ENCODE results near the gene CFAP61.

Gene CFAP61

DNA sequence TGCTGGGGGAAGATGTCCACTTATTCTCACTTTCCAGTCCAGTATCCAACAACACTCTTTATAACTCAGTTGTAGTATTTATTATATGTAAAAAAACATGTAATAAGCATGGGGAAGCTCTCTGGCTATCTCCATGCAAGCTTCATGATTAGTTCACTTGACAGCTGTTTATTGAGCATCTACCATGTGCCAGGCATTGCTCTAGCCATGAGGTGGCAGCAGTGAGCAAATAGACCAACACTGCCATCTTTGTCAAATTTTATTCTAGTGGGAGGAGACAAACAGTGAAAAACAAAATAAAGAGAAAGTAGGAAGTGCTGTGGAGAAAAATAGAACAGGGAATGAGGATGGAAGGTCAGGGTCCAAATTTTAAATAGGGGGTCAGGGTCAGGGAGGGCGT, 131.8 kb downstream of the CFAP61 start:
- DNase-seq: peak in 1 of 2 donors; percentile 9

DNA sequence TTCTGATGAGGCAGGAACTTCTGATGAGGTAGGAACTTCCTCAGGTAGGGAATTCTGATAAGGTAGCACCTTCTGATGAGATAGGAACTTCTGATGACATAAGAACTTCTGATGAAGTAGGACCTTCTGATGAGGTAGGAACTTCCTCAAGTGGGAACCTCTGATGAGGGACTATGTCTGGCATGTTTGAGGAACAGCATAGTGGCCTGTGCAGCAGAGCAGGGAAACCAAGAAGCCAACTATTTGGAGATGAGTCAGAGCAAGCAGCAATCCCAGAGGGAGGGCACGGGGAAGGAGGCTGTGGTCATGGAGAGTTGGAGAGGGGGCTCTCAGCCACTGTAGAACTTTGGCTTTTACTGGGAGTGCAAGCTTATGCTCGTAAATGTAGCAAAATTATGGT, 132.4 kb downstream of the CFAP61 start:
- no peak for DNase-seq

- no peak for DNase-seq
Observed at GRCh38 chr20:20188647-20189046, 136.3 kb downstream of the CFAP61 start.

DNA sequence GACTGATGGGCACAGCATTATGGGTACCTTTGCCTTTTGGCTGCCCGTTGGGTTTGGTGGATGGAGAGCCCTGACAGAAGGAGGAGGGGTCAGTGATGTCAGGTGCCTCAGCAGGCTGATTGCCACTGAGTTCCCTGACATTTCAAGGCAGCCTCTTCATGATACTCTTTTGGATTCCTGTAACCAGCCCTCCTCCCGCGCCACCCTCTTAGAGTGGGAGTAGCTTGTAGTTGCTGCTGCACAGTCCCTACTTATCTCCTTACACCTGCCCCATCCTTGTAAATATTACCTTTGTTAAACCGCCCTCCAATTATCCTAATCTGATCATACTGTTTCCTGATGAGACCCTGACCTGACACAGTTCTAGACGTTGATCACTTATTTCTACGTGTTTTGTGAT, 140.0 kb downstream of the CFAP61 start:
- no peak for DNase-seq

DNA sequence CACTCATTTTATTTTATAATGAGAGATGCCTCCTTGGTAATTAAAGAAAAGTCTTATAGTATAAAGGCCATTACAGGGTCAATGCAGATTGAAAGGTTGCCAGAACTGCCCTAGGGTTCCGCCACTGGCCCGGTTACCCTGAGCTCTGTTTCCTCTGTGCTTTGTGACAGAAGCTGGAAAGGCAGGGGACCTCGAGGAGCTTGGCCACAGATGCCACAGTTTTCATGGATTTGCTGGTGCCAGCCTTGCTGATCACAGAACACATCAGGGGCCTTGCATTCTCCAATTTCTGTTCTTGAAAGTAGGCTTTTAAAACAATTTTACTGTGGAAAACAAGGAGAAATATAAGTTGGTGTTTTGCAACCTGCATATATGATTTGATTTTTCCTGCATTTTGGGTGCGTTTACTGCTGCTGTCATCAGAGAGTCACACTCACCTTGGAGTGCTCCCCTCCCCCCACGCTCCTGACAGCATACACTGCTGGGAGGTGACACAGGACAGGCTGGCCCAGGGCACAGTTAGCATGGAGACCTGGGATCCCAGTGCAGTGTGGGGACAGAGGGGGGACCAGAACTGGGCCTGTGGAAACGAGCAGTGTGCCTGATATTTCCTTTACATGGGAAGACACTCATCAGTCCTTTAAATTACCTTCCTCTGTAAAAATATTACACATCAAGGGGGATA, 142.8 kb downstream of the CFAP61 start:
- no peak for DNase-seq

DNA sequence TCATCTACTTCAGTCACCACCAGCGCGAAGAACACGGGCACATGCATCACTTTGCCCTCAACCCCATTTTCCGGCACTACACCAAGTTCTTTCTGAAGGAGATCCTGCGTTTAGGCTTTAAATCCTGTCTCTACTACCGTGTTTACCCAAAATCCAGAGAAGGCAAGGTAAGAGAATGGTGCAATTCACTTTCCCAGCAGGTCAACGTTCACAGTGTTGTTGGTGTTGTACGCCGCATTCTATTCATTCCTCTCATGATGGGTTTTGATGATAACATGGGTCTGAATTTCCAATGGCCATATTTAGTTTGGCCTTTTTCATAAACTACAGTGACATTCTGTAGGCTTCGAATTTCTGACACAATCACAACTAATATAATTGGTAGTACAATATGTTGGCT, 144.3 kb downstream of the CFAP61 start:
- no peak for DNase-seq

- DNase-seq: no peak
Observed at GRCh38 chr20:20198011-20198410, 145.7 kb downstream of the CFAP61 start.

DNA sequence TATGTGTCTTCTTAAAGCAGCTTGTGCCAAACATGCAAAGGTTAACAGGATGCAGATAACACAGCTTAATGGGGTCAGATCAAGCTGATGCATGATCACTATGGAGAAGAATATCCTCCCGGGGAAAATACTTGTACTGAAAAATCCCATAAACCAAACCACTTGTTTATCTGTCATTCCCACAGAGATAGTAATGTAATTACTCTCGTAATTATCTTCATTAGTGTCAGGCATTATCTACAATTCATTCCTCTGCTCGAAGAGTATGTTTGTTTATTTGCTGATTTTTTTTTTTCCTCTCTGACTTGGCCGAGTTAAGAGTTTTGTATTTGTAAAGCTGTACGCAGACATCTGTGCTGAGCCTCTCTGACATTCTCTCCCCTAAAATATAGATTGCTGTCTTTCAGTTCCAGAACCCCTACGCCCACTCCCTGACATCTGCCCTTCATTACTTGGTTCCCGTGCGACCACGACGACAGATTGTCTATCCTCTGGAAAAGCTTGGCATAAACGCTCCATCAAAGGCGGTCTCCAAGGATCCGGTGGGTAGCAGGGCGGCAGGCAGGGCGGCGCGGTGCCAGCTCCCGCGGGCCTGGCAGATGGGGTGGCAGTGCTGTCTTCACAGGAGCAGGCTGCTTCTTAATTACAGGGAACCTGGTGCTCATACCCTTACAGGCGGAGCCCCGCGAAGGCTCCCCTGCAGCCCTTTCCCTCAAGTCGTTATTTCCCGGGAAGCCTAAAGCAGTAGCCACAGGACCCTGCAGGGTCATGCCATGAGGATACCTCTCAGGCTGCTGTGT, 147.2 kb downstream of the CFAP61 start:
- no peak for DNase-seq

- DNase-seq: no peak
Observed at GRCh38 chr20:20201124-20201523, 148.8 kb downstream of the CFAP61 start.

DNA sequence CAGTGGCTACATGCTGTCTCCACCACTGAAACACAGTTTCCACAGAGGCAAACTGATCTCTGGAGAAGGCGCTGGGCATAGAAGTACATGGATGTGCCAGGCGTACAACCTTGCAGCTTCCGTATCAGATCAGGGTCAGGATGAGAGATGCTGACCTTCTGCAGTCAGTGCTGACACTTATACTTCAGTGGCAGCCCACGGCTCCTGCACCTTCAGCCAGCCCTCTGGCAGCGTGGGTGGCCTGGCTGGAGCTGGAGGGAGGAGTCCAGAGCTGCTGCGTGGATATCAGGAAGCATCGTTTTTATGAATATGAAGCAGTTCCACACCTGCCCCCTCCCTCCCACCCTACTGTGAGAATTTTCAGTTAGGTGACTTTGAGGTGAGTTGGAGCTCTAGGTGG, 149.3 kb downstream of the CFAP61 start:
- DNase-seq: no peak

DNA sequence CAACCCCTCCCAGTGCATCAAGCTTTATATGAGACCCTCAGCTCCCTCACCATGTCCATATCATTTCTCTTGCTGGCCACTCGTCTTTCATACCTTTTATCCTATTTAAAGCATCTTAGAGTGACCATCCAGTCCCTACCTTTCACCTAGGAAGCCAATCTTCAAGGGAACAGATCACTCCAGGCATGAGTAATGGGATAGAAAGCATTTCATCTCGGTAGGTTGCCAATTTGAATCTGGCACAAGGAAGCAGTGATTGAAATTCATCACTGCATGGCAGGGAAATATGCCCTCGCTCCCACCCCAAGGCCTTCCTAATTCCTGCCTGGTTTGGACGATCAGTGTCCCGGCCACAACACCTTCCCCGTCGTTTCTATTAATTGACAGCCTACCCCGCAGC, 150.4 kb downstream of the CFAP61 start:
- DNase-seq: no peak

- no peak for DNase-seq
Observed at GRCh38 chr20:20203784-20204183, 151.5 kb downstream of the CFAP61 start.

DNA sequence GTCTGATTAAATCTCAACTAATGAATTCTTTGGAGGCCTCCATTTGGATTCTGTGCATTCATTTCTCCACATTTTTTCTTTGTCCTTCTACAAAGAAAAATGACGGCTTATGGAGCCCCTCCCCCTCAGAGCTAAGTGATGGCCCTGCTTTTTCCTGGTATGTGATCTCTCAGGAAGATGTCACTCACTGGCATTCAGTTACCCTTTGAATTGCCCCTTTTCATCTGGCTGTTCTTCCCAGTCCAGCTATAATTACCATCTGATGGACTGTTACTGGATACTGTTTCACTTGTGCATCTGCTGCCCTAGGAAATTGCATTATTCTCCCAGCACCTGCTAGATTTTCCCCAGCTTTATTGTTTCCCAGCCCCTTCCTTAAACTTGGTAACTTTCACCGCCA, 151.9 kb downstream of the CFAP61 start:
- DNase-seq: no peak

GRCh38 chr20:20205141-20205861, 153.0 kb downstream of the CFAP61 start:
- DNase-seq: no peak

GRCh38 chr20:20205862-20206236, 153.5 kb downstream of the CFAP61 start:
- DNase-seq: no peak

- no peak for DNase-seq
Observed at GRCh38 chr20:20206788-20207187, 154.5 kb downstream of the CFAP61 start.

- no peak for DNase-seq
Observed at GRCh38 chr20:20207291-20207690, 155.0 kb downstream of the CFAP61 start.

- peak in 1 of 2 donors; percentile 1 for DNase-seq
Observed at GRCh38 chr20:20207872-20208271, 155.5 kb downstream of the CFAP61 start.

DNA sequence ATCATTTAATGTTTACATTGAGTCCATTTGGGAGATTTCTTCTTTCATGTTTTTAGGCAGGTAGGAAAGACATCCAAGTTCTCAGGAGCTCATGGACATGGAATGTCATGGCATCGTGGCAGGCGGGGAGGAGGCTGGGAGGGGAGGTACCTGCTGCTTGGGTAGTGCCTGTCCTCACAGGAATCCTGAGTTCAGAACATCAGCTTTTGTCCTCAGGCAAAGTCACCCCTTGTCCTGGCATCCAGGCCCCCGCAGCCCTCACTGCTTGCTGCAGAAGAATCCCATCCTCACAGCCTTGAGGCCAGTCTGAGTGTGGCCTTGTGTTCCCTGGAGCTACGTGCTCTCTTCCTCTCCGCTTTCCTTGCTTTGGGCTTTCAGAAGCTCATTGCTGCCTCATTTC, 157.4 kb downstream of the CFAP61 start:
- DNase-seq: no peak

DNA sequence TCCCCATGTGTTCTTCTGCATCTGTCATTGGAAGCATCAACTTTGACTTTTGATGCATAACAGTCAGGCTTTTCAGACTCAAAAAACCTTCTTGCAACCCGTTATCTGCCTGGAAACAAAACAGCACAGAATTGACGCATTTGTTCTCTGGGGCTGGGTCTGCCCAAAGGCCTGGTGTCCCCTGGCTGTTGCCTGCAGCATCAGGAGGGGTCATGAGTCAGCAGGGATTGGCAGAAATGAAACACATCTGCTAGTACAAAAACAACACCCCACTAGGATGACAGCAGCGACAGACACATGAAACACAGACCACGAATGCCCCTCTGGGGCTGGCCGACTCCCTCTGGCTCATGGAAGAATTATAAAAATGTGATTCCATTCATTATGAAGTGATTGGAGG, 158.0 kb downstream of the CFAP61 start:
- no peak for DNase-seq

GRCh38 chr20:20210943-20211273, 158.6 kb downstream of the CFAP61 start:
- no peak for DNase-seq

DNA sequence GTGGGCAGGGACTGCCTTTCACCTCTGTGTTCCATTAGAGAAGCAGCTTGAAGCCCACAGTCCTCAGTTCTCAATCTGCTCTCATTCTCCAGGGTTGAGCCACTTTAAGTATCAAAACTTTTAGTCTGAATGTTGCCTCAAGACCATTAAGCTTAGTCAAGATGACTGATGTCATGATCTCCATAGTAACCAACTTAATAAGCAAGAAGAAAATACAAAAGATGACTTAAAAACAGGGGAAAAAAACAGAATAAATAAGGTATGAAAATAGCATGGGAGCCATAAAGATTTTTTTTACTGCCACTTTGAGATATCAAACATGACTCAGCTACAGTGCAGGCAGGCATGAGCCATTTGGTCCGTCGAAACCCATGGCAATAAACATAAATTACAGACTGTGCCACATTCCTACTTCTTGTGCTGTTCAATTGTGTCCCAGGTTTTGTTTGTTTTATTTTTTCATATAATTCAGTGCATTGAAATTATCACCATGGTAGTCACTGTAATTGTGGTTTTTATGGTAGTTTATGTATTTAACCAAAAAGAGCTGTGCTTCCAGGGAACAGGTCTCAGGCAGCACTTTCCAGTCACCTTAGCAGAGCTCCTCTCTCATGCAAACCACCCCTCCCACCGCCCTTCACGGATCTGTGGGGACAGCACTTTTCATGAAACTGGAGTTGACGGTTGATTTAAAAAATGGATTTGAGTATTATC, 159.1 kb downstream of the CFAP61 start:
- DNase-seq: no peak

- no peak for DNase-seq
Observed at GRCh38 chr20:20211988-20212518, 159.7 kb downstream of the CFAP61 start.
